Ascending aorta (tissue), 2 donors: ENCODE measurements around the gene C16orf90. TPM values are rescaled to one million over a fixed set of nuclear protein-coding genes. Genes with fewer than 3 reads are reported as not detected.

Source experiments
- DNase-seq, 2 donors: peaks; one replicate each; pipeline ENCODE4 v3.0.0-alpha.2; 2019; ENCODE audit warnings: low spot score in 2 of 2
- H3K27ac ChIP-seq, 2 donors: fragments of 200-600 bp; sonication (generic); one replicate each; pipeline ENCODE4 v1.5.1; 2016 to 2017; ENCODE audit warnings: mild to moderate bottlenecking in 1 of 2
- H3K27me3 ChIP-seq: fragments of 200-600 bp; sonication (generic); one replicate; pipeline ENCODE4 v1.5.1; 2017
- H3K36me3 ChIP-seq, 2 donors: fragments of 200-600 bp; sonication (generic); one replicate each; pipeline ENCODE4 v1.5.1; 2016
- H3K4me1 ChIP-seq, 2 donors: fragments of 200-600 bp; sonication (generic); one replicate each; pipeline ENCODE4 v1.5.1; 2016 to 2017; ENCODE audit warnings: mild to moderate bottlenecking in 1 of 2
- H3K4me3 ChIP-seq, 2 donors: fragments of 200-600 bp; sonication (generic); one replicate each; pipeline ENCODE4 v1.5.1; 2016 to 2017; ENCODE audit warnings: mild to moderate bottlenecking in 1 of 2
- H3K9me3 ChIP-seq, 2 donors: fragments of 200-600 bp; sonication (generic); one replicate each; pipeline ENCODE4 v1.5.1; 2016
- CTCF ChIP-seq, 3 experiments: fragments of 200-600 bp in 2 of 3; fragments of 450-650 bp in 1 of 3; sonication (generic) in 2 of 3; IDR thresholded peaks; one replicate each; pipeline ENCODE4 v1.5.1; 2016 to 2019; ENCODE audit warnings: antibody characterized with exemption in 3 of 3, mild to moderate bottlenecking in 1 of 3, moderate library complexity in 1 of 3
- intact Hi-C: fragments of 100-400 bp; cut with DNase I; formaldehyde crosslinking; loops from one replicate; pipeline ENCODE4 v1.15.1; 2023
- total RNA-seq: library from RNA; depleted of rRNA; stranded (reverse); fragments of >200 nt; gene quantifications from one replicate; pipeline ENCODE4 v1.1.0, GENCODE V29; 2016

C16orf90 gene
- total RNA-seq, 1 donor from 2014 or later: not detected

- Histone ChIP-seq H3K9me3 (no peaks in the 10 kb centered on the region), H3K4me1 (peaks cover 0 to 3% of the 10 kb centered on the region in 2 donors), H3K4me3 (no peak overlapping the region), H3K27ac (no peak overlapping the region), H3K36me3 (no peaks in the 10 kb centered on the region), H3K27me3 (no peaks in the 10 kb centered on the region)
- TF ChIP-seq CTCF (IDR thresholded peaks at IDR 0.05): no peak
- intact Hi-C loops: no loop called here
- DNase-seq: no peak
These were observed 1.1 kb upstream of the C16orf90 start for GRCh38 chr16:3496386-3496785.

GRCh38 chr16:3494386-3494973 lies 809 bp downstream of the C16orf90 start:
- DNase-seq: no peak
- intact Hi-C loops: no loop called here
- no peaks in the 10 kb centered on the region for H3K9me3 ChIP-seq
- H3K27ac ChIP-seq: no peak overlapping the region
- no peaks in the 10 kb centered on the region for H3K4me1 ChIP-seq
- no peak for TF ChIP-seq CTCF (IDR thresholded peaks at IDR 0.05)
- no peaks in the 10 kb centered on the region for H3K36me3 ChIP-seq
- no peak overlapping the region for H3K4me3 ChIP-seq
- no peaks in the 10 kb centered on the region for H3K27me3 ChIP-seq

- Histone ChIP-seq H3K4me3 (no peak overlapping the region), H3K9me3 (no peaks in the 10 kb centered on the region), H3K27me3 (no peaks in the 10 kb centered on the region), H3K27ac (no peak overlapping the region), H3K36me3 (peaks cover 2 to 8% of the 10 kb centered on the region in 2 donors), H3K4me1 (no peaks in the 10 kb centered on the region)
- DNase-seq: no peak
- no peak for TF ChIP-seq CTCF (IDR thresholded peaks at IDR 0.05)
- intact Hi-C loops: no loop called here
These were observed 2.9 kb downstream of the C16orf90 start for GRCh38 chr16:3492356-3492755.

- H3K9me3 ChIP-seq: no peaks in the 10 kb centered on the region
- no peaks in the 10 kb centered on the region for H3K4me1 ChIP-seq
- H3K27ac ChIP-seq: no peak overlapping the region
- intact Hi-C loops: no loop called here
- no peak for TF ChIP-seq CTCF (IDR thresholded peaks at IDR 0.05)
- no peak for DNase-seq
- peaks cover 13 to 19% of the 10 kb centered on the region in 2 donors for H3K36me3 ChIP-seq
- no peaks in the 10 kb centered on the region for H3K27me3 ChIP-seq
- H3K4me3 ChIP-seq: no peak overlapping the region
These were observed 4.2 kb downstream of the C16orf90 start for GRCh38 chr16:3490911-3491629.

- H3K27ac ChIP-seq: no peak overlapping the region
- no peak overlapping the region for H3K4me3 ChIP-seq
- no peak for DNase-seq
- TF ChIP-seq CTCF (IDR thresholded peaks at IDR 0.05): no peak
- no peaks in the 10 kb centered on the region for H3K9me3 ChIP-seq
- peaks cover 36 to 42% of the 10 kb centered on the region in 2 donors for H3K36me3 ChIP-seq
- intact Hi-C loops: no loop called here
- no peaks in the 10 kb centered on the region for H3K27me3 ChIP-seq
- no peaks in the 10 kb centered on the region for H3K4me1 ChIP-seq
These were observed 6.5 kb downstream of the C16orf90 start for GRCh38 chr16:3488801-3489200.
